Middle frontal gyrus (tissue), 1 donor: ENCODE results near the gene TGFBR3.

Experiments used
- DNase-seq: peaks from one replicate; pipeline ENCODE4 v3.0.0-alpha.2; 2015; ENCODE audit warnings: low spot score; ENCODE audit errors: extremely low spot score

TGFBR3 gene

DNA sequence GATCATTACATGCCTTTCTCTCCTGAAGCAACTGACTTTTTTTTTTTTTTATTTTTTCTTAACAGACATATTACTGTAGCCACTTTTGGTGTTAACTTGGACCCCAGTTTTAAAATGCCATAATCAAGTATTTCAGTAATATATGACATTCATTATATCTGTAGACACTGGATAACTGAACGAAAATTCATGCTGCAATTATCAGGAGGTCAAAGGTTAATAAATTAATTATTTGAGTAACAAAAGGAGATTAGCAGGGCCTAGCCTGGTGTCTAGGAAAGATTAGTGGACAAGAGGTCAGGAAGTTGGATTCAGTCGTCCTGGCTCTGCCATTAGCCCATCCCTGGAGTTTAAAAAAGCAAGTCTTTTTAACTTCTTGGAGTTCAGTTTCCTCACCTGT lies 168.1 kb downstream of the TGFBR3 start:
- no peak for DNase-seq

DNA sequence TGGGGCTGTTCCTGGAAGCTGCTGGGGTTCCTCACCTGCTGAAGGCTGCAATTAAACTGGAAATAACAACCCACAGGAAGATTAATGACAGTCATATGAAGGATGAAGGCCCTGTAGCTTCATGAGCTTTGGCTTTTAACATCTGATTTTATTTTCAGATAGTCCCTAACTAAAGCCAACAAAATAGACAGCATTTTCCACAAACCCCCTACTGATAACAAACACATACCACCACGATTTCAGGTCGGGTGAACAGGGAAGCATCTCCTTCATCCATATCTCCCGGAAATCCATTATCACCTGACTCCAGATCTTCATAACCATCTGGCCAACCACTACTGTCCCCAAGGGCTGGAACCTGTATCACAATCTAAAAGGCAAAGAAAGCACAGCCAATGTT lies 169.6 kb downstream of the TGFBR3 start:
- DNase-seq: no peak

DNA sequence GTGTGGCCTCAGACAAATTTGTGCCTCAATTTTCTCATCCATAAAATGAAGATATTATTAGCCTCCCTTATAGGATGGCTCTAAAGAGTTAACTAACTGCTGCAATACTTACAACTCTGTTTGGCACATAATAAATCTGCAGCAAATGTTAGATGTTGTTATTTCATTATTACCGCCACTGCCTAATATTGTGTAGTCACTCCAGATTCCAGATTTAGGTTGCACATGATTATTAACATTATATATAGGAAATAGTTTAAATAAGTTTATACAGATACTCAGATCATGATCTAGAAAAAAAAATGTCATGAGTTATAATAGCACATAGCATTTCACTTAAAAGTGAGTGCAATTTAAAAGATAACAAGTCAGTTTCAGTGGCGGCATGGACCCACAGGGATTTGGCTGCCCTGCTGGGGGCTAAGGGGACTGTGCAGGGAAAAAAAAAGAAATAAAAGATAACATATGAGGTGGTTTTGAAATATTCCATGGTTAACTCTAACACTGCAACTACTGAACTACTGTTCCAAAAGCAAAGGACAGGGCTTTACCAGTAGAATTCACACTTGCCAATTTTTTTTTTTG lies 170.4 kb downstream of the TGFBR3 start:
- no peak for DNase-seq

DNA sequence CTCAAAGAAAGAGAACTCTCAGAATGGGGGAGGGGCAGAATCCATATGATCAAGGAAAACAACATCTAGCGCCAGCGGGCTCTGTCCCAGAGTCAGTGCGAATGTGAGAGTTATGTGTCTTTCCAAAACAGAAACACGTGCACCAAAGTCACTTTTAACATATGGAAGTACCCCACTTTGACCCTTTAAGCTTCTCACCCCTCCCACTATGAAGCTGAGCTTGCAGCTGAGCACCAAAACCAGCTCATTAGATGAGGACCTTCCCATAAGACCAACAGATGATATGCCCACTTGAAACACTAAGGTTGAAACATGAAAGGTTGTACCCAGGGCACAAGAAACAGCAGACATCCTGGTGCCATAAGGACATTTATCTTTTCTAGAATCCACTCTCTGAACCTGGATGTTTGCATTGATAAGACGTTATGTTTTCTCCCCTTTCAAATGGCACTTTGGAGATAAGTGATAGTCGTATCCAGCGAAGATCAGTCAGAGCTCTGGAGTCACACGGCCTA lies 171.0 kb downstream of the TGFBR3 start:
- DNase-seq: no peak

- no peak for DNase-seq
These were observed 172.7 kb downstream of the TGFBR3 start for GRCh38 chr1:91712981-91713841.

GRCh38 chr1:91712393-91712792 lies 173.6 kb downstream of the TGFBR3 start:
- DNase-seq: no peak

GRCh38 chr1:91711504-91712247 lies 174.3 kb downstream of the TGFBR3 start:
- DNase-seq: no peak

DNA sequence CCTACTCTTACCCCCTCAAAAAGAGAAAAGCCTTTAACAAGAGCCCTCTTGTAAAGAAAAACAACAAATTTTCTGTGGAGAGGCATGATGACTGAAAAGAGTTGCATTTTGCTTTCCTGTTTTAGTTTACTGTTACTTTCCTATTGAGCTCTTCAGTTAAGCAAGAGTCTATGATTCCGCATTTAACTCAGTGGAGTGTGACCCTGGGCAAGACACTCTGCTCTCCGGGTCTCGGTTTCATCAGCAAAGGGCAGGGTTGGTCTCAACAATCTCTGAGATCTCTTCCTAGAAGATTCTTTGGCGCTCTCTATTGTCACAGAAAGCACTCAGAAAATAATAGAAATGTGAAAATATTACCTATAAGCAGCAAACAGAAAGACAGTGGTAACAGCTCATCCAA lies 175.7 kb downstream of the TGFBR3 start:
- DNase-seq: no peak

DNA sequence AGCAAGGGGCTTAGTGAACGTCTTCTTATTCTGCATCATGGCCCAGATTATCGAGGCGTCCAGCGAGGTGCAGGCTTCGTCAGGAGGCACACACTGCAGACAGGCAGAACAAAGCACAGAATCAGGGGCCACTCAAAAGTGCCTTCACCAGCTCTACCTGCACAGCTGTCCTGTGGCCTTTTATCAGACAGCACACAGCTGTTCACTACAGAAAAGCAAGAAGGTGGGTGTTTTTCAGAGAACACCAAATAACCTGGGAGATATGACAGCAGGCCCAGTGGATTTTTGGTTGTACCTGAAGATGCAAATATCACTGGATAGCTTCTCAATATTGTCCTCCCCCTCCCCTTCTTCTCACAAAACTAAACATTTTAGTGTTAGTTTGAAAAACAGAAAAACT lies 177.3 kb downstream of the TGFBR3 start:
- DNase-seq: no peak

- DNase-seq: no peak
These were observed 178.1 kb downstream of the TGFBR3 start for GRCh38 chr1:91707890-91708218.

DNA sequence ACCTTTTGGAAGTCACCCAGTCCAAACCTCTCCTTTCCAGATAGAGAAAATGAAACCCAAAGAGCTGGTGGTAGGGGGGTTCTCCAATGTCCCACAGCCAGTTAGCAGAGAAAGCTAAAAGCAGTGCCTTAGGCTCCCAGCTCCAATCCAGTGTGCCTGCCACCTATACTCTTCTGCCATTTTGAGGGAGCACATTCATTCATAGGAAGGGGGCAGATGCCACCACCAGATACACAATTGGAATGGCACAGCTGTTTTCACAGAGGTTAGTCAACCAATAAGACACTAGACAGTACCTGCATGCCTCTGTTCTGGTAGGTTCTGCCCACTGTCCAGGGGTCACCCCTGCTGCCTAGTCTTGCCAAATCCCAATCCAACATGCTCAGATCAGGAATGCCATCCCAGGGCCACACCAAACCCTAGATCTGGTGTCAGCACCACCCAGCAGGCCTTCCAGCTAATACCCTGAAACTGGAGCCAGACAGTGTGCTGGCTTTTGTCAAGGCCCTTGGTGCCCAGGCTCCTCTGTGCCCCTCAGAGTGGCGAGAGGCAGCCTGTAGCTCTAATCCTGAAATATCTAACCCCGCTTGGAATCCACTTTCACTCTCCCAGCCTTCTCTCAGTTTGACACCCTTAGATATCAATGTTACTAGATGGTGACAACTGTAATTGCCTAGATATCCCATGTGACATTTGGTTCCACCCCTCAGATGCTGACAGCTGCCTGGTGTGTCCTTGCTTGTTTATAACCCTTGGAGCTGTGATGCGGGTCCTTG lies 178.6 kb downstream of the TGFBR3 start:
- DNase-seq: no peak

GRCh38 chr1:91706140-91706957 lies 179.6 kb downstream of the TGFBR3 start:
- DNase-seq: no peak

- no peak for DNase-seq
These were observed 181.2 kb downstream of the TGFBR3 start for GRCh38 chr1:91704746-91705145.

DNA sequence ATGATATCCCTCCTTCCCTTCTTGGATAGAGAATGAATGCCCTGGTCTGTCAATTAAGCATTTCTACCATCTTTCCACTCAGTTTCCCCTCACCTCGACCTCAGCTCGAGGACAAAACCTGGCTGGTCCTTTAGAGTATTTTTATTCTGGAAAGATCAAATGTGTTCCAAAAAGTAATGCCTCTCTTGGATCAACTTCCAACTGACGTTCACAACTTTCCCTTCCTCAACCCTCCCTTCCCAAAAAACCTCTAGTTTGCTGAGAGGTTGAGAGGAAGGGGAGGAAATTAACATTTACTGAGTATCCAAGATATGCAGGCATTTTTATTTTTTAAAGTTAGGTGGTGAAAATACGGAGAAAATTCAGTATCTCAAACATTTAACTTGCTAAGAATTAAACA lies 182.9 kb downstream of the TGFBR3 start:
- no peak for DNase-seq

DNA sequence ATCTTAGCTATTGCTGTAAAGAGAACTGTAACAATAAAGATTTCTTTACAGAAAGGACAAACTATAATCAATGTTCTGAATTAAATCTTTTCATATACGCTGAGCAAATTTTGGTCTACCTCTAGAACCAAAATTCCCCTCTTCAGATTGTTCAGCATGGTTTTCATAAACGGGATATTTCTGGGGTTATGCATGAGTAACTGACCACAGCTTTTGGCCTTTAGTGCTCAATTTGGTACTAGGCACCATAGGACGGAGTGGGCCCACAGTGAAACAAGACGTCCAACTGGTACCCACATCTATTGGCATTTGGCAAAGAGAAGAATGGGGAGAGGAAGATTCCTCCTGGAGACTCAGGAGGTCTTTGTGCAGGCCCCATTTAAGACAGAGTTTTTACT lies 184.5 kb downstream of the TGFBR3 start:
- DNase-seq: no peak

GRCh38 chr1:91700771-91701471 lies 185.0 kb downstream of the TGFBR3 start:
- no peak for DNase-seq

- no peak for DNase-seq
These were observed 185.6 kb downstream of the TGFBR3 start for GRCh38 chr1:91700332-91700731.

DNA sequence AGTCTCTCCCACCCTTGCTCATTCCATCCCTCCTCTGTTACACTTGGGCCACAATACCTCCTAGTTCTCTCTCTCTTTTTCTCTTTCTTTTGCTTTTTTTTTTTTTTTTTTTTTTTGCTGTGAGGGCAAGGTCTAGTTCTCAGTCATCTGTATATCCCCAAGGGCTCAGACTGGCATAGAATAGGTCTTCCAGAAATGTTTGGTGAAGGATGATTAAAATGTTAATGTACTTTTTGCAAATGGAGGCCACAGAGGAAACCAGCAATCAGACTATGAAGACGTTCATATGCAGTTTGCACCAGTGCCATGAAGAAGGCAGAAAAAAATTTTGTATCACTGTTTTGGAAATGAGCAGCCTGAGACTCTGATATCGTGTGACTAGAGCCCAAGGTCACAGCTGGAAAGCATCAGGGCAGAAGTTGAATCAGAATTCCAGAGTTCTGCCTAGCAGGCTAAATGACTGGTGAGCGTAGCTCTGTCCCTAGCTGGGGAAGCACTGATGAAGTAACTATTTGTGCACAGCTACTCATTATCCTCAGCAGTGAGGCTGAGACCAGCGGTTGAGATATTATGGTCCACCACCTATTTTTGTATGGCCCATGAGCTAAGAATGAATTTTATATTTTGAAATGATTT lies 186.5 kb downstream of the TGFBR3 start:
- DNase-seq: no peak

- DNase-seq: no peak
These were observed 188.1 kb downstream of the TGFBR3 start for GRCh38 chr1:91697861-91698260.

DNA sequence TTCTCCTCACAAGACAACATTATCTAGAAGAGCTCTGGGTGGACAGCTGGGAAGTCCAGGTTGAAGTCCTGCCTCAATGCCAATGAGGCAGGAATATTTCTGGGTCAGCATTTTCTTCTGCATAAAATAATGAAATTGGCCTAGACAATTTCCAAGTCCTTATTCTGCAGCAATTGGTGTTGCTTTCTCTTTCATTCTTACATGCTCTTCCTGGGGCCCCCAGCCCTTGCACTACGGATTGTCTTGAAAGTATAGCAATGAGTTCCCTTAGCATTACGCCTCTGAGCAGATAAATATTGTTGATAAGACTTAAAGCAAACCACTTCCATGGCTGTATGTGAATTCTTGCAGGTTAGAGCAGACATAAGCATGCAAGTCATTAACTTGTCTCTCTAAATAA lies 188.5 kb downstream of the TGFBR3 start:
- DNase-seq: no peak
